HG03571 (cell line): ENCODE data around the gene FLT4.

Source experiments
- ATAC-seq: cut with Tn5 transposase; IDR thresholded peaks from one replicate; pipeline ENCODE4 v1.9.1; 2021; ENCODE audit not compliant: unreplicated experiment

The FLT4 gene

GRCh38 chr5:180594311-180595045 is 54.9 kb downstream of the FLT4 start:
- no peak for ATAC-seq

- ATAC-seq, result no peak
Observed at GRCh38 chr5:180593446-180594206, 55.8 kb downstream of the FLT4 start.

GRCh38 chr5:180592176-180592575 is 57.2 kb downstream of the FLT4 start:
- ATAC-seq, result no peak

GRCh38 chr5:180591311-180591887 is 58.0 kb downstream of the FLT4 start, which contains the start of gene SCGB3A1:
TSS of gene SCGB3A1 (minus strand) at chr5:180591499. CDS start at chr5:180591462, 37 bp downstream.
- ATAC-seq, result no peak

- no peak for ATAC-seq
Observed at GRCh38 chr5:180590543-180591310, 58.7 kb downstream of the FLT4 start.

GRCh38 chr5:180589771-180590542 is 59.4 kb downstream of the FLT4 start:
- no peak for ATAC-seq

- no peak for ATAC-seq
Observed at GRCh38 chr5:180586870-180587269, 62.5 kb downstream of the FLT4 start.

- no peak for ATAC-seq
Observed at GRCh38 chr5:180586204-180586603, 63.2 kb downstream of the FLT4 start.

- no peak for ATAC-seq
Observed at GRCh38 chr5:180583738-180584137, 65.7 kb downstream of the FLT4 start.

- no peak for ATAC-seq
Observed at GRCh38 chr5:180580681-180581080, 68.7 kb downstream of the FLT4 start.

GRCh38 chr5:180575571-180575970 is 73.8 kb downstream of the FLT4 start:
- ATAC-seq, result no peak

GRCh38 chr5:180568914-180569313 is 80.5 kb downstream of the FLT4 start:
- ATAC-seq, result no peak

GRCh38 chr5:180563994-180564393 is 85.4 kb downstream of the FLT4 start:
- ATAC-seq, result no peak

- no peak for ATAC-seq
Observed at GRCh38 chr5:180558232-180558631, 91.2 kb downstream of the FLT4 start.

GRCh38 chr5:180557217-180557809 is 92.1 kb downstream of the FLT4 start:
- ATAC-seq, result no peak

GRCh38 chr5:180555168-180555921 is 94.1 kb downstream of the FLT4 start:
- no peak for ATAC-seq

GRCh38 chr5:180553530-180553929 is 95.9 kb downstream of the FLT4 start:
- ATAC-seq, result no peak
